Eye (tissue), 1 donor: ENCODE data around the gene GMPR.
"Not testable (repeated sequence)": the region's sequence is repeated elsewhere in the genome, so short reads cannot be mapped to it uniquely, and the experiment has no call there.

Source experiments
- DNase-seq: peaks from one replicate; pipeline ENCODE4 v3.0.0-alpha.2; 2015

The GMPR gene

DNA sequence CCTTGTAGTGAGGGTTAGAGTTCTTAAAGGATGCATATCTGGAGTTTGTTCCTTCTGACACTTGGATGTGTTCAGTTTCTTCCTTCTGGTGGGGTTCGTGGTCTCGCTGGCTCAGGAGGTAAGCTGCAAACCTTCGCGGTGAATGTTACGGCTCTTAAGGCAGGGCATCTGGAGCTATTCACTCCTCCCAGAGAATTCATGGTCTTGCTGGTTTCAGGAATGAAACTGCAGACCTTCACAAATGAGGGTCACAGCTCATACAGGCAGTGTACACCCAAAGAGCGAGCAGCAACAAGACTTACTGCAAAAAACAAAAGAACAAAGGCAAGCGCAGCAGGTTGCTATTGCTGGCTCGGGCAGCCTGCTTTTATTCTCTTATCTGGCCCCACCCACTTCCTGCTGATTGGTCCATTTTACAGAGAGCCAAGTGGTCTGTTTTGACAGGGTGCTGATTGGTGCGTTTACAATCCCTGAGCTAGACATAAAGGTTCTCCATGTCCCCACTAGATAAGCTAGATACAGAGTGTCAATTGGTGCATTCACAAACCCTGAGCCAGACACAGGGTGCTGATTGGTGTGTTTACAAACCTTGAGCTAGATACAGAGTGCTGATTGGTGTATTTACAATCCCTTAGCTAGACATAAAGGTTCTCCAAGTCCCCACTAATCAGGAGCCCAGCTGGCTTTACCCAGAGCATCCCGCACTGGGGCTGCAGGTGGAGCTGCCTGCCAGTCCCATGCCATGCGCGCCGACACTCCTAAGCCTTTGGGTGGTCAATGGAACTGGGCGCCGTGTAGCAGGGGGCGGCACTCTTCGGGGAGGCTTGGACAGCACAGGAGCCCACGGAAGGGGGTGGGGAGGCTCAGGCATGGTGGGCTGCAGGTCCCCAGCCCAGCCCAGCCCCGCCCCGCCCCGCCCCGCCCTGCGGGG, 12.0 kb upstream of the GMPR start:
- not testable (repeated sequence) for DNase-seq

DNA sequence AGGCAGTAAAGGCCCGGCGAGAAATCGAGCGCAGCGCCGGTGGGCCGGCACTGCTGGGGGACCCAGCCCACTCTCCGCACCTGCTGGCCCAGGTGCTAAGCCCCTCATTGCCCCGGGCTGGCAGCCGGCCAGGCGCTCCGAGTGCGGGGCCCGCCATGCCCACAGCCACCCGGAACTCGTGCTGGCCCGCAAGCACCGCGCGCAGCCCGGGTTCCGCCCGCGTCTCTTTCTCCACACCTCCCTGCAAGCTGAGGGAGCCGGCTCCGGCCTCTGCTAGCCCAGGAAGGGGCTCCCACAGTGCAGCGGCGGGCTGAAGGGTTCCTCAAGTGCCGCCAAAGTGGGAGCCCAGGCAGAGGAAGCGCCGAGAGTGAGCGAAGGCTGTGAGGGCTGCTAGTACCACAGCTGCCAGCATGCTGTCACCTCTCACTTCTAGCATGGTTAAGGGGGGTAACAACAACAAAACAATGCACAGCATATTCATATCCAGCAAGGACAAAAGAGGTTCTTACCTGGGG, 11.3 kb upstream of the GMPR start:
- DNase-seq: no peak

DNA sequence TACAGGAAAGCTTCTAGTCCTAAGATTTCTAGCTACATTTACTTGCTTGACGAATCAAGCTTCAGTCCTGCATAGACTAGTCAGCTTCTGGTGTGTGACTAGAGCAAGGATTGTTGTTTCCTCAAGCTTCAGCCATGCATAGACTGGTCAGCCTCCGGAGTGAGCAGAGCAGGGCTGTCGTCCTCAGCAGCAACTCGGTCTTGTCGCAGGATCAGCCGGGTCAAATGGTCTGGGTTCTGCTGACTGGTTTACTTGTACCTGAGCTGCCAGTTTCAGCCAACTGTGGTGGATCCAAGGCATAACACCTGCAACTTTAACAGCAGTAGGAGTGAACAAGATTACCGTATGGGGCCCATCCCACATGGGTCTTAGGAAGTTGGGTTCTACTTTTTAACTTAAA, 10.8 kb upstream of the GMPR start:
- DNase-seq: no peak

DNA sequence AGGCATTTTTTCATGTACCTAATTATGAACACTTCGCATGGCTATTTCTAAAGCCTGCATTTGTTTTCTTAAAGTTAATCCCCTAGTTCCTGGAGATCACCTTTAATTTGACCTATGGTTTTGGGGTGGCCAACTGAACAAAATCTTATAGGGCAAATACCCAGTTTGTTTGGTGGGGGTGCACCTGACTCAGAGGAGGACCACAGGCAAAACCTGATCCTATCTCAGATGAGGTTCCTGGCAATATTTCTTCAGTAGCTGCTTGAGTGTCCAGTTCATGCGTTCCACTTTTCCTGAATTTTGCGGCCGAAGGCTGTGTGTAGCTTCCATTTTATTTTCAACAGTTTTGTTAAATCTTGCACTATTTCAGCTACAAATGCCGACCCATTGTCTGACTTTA, 10.3 kb upstream of the GMPR start:
- DNase-seq: no peak

DNA sequence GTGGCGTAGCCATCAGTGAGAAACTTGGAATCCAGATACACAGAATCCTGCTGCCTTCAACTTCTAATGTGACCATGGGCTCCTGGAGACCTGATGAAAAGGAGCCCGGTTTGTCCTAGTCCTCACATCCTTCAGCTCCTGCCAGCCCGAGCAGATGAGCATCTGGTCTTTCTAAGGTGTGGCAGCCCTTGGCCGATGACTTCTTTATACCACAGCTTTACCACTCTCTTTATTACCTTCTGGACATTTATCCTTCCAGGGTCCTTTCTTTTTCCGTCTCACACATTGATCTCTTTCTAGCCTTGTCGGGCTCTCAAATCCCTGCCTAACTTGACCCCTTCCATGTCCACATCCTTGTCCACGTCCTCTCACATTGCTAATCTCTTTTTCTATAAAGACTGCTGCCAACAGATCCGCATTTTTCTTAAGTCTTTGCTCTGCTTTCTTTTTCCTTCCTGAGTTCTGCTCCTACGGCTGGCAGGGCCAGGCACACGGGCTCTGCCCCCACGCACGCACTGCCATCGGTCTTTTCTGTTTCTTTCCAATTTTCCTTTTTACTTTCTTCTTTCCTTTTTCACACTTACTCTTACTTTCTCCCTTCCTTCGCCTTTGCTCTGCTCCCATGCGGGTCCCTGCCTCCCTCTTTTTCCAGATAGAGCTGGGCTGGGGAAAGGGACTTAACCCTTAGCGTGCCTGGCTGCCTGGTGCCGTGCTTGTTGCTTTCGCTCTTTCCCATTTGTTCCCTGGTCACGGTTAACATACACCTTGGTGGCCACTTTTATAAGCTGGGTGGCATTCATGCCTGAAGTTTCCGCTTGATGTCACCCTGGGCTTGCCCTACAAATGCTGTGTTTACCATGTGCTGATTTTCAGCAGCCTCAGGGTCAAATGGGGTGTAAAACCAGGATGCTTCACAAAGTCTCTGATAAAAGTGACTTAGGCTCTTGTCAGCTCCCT, 9.4 kb upstream of the GMPR start:
- DNase-seq: no peak

DNA sequence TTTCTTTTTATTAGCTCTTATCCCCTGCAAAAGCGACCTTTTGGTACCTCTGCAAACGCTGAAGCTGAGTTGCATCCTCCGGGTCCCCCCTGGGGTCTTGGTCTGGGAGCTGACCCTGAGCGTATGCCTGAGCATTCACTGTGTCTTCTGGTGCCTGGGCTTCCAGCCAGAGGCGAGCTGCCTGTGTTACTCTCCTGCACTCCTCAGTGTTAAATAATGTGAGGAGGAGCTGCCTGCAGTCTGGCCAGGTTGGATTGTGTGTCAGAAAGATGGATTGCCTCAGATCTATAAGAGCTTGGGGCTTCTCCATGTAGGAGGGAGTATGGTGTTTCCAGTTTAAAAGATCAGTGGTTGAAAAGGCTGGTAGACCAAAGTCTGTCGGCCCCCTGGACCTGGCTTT, 8.7 kb upstream of the GMPR start:
- no peak for DNase-seq

DNA sequence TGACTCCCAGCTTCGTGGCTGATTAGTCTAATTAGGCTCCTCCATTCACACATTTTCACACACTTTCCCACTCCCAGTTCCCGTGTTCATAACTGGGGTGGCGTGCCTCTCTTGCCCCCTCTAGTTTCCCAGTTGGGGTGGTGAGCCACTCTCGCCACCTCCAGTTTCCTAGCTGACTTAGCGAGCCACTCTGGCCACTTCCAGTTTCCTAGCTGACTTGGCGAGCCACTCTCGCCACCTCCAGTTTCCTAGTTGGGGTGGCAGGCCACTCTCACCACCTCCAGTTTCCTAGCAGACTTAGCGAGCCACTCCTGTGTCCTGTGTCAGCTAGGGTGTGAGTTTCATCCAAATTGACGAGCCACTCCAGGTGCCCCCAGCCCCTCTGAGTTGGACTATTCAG, 7.4 kb upstream of the GMPR start:
- no peak for DNase-seq

DNA sequence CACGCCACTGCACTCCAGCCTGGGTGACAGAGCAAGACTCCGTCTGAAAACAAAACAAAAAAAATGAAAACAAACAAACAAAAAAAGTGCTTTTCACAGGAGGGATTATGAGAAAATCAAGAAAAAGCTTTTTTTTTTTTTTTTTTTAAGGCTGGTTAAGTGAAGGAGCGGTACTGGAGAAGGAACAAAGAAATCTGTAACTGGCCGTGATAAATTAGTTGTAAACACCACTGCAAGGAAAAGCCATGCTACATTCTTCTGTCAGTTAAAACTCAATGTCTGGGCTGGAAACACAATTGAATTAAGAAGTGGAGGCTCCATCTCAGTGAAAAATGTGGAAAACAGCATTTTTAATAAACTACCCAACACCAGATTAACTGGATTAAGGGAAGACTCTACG, 6.3 kb upstream of the GMPR start:
- no peak for DNase-seq

DNA sequence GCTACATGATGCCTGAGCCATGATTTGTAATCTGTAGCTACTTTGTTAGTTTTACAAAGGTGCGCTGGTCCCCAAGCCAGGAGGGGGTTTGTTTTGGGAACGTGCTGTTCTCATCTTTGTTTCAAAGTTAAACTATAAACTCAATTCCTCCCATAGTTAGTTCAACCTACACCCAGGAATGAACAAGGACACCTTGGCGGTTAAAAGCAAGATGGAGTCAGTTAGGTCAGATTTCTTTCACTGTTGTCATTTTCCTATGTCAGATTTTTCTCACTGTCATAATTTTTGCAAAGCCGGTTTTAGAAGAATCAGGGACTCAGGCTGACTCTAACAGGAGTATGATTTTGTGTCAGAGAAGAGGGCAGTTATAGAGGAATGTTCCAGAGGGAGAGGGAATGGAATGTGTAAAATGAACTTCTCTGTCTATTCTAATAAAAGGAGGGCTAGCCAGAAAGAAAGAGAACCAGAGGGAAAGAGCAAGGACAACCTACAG, 2.3 kb upstream of the GMPR start:
- DNase-seq: no peak

DNA sequence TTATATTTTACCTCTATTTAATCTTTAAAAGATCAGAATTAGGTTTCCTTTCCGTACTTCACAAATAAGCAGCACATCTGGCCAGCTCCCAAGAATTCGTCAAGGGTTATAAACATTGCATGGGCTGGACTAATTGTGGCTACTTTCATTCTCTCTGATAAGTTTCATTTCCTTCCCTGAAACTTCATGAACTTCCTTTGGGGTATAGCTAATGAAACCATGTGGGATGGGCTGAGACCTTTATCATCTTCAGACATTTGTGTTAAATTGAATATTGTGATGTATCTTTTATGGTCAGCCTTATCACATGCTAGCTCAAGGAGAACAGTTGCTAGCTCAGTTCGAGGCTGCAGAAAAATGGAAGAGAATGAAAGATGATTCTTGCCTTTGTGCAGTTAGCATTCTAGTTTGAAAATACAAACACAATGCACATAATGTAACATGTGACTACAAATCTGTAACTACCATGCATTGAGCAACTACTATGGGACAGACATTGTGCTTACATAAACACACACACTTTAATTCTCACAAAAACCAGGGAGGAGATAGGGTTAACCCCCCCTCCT, 1.7 kb upstream of the GMPR start:
- peak; percentile 56 for DNase-seq

DNA sequence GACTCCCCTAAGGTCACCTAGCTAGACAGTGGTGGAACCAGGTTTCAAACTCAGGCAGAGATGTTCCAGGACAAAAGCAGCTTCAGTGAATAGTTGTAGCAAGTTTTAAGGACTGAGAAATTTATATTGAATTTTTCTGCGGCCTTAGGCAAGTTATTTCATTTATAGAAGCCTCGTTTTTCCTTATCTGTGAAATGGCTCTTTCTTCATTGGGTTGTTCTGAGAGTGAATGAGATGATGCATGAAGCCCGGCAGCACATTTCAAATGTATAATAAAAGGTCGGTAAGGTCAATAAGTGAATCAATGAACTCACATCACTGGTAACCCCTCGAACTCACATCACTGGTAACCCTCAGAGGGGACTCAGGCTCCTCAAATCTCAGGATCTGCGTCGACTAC, 1.1 kb upstream of the GMPR start:
- no peak for DNase-seq

DNA sequence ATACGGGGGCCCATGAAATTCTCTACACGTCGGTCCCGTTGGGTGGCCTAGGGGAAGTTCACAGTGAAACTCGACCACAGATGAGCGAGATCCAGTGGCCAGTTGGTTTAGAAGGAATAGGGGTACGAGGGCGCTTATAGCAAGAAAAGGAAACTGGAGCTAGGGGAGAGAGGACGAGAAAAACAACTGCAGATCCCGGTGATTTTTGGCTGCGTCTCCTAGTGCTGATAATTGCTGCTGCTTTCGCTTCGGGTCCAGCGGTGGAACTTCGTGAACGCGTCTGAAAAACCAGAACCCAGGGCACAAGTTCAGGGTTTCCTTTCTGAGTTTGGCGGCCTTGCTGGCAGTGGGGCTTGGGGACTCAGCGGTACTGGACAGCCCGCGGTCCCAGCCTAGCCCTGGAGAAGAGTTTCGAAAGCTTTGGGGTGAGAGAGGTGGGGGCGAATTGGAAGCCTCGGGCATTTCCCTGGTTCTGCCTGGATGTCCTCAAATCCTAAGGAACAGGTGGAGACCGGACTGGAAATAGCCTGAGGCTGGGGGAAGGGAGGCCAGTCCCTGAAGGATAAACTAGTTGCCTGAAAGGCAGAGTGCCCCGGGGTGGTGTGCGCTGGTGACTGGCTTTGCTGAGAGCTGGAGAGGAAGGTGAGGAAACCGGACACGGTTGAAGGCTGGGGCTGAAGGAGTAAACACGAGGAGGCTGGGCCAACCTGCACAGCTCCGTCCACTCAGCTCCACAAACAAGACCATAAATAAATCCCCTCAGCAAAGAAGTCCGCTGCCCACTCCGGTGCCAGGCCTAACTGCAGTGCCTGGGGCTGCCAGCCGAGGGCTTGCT, 793 bp downstream of the GMPR start:
- DNase-seq: peak; percentile 75

DNA sequence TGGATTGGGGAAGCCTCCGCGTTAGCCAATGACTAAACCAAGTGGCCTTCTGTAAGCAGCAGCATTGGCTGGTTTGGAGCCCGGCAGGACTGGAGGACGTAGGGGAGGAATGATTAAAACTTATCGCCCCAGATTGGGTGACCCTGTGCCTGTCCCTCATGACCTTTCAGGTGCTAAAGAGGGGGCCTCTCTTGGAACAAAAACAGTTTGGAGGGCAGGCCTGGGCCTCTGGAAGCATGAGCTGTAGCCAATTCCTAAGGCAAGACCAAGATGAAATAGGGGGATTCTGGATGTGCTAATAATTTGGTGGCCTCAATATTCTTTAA, 1.4 kb downstream of the GMPR start:
- DNase-seq: no peak

DNA sequence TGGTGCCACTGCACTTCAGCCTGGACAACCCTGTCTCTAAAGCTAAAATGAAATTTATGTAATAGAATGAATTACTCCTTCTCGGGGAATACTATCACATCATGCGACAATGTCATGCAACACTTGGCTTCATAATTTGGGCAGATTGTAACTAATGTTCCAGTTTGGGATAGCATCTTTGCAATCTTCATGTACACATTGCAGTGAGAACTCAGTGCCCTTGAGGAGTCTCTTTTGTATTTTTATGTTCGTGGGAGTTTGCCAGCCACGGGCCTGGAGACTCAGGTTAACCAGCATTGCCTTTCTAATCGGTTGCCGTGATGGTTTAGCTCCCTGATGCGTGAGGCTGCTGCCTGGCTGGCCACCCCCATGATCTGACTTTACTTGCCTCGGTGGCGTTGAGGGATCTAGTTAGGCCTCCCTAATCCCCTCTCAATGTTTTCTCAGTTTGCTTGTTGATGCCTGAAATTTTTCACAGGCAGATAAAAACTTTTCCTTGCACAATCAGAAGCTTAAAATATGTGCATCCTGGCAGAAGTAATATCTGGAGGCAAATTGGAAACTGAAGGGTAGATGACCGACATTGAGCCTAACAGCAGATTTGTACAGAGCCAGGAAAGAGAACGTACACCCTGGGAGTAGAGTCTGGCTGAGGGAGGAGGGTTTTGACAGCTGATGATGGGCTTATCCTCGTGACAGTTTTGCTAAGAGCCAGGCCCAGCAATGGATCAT, 2.4 kb downstream of the GMPR start:
- peak; percentile 57 for DNase-seq

DNA sequence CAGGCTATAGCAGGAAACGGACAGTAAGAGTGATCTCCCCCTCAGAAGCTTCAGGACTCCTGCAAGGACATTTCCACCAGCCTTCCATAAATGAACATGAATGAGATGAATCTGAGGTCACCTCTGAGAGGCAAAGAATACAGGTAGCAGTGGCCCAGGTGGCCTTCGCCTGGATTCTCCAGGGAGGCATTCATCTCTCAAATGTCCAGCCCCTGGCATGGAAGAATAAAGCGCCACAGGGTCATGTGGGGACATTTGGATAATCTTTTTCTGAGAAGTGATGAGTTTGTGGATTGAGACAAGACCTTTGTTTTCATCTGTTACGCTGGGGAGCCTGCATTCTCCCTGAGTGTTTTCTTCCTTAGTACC, 2.9 kb downstream of the GMPR start:
- DNase-seq: no peak

DNA sequence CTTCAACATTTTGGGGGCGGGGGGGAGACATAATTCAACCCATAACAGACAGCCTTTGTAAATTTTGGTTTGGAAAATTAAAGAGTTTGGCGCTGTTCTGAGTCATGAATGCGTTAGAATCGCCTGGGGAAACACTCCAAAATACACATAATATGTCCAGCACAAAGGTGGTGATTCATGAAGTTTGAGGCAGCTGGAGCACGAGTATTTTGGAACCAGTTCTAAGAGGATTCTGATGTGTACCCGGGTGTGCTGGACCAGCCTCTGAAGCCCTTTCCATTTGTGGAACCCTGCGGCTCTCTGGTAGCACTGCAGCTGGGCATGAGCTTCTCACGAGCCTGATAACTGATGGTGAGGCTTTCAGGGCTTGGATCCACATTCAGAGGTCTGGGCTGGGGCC, 4.7 kb downstream of the GMPR start:
- no peak for DNase-seq

DNA sequence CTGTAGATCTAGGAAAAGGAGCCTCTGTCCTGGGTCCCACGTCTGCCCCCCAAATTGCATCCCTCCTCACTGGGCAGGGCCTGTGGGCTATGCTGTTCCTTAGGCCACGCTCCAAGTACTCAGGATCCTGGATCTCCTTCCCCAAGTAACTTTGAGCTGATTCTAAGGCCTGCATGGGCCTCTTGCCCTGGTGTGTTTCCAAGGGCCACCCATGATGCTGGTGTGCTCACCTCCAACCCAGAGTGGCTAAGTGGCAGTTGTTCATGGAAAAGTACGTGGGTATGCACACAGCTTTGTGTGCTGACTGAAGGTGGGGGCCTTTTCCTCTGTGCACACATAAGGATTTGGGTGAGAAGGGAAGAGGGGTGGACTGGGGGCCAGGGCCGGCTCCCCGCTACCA, 5.3 kb downstream of the GMPR start:
- no peak for DNase-seq

DNA sequence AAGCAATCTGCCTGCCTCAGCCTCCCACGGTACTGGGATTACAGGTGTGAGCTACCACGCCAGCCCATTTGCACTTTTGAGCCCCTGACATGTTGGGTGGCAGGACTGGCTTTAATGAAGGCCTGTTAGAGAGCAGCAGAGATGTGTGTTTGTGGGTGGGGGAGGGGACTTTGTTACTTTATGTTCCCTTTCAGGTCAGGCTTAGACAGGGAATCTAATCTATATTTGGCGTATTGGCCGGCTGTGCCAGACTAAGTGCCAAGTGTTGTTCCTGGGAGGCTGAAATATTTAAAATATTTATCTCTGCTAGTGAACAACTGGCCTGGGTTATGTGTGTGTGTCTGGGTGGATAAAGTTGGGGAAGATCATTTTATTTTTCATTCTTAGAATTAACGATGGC, 6.1 kb downstream of the GMPR start:
- no peak for DNase-seq

DNA sequence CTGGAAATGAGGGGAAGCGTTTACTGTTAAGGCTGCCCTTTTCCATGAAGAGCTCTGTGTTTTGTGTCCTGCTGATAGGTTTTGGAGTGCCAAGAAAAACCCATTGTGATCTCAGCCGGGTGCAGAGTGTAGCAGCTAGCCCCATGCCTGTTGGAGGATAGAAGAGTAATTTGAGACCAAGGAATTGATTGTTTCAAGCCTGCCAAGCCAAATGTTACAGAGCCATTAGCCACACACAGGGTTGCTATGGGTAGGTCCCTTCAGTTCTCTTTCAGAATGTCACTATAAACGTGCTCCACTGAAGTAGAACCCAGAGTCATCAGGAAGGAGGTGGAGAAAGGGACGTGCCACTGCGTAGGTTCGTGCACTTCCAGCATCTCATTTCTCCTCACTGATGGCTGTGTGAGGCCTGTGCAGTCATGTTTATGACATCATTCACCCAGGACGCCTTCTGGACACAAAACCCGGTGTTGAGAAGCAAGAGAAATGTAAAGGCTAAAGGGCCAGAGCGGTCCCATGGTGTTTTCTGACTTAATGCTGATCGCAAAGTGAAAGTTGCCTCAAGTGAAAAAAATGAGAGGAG, 6.6 kb downstream of the GMPR start:
- DNase-seq: peak; percentile 33

DNA sequence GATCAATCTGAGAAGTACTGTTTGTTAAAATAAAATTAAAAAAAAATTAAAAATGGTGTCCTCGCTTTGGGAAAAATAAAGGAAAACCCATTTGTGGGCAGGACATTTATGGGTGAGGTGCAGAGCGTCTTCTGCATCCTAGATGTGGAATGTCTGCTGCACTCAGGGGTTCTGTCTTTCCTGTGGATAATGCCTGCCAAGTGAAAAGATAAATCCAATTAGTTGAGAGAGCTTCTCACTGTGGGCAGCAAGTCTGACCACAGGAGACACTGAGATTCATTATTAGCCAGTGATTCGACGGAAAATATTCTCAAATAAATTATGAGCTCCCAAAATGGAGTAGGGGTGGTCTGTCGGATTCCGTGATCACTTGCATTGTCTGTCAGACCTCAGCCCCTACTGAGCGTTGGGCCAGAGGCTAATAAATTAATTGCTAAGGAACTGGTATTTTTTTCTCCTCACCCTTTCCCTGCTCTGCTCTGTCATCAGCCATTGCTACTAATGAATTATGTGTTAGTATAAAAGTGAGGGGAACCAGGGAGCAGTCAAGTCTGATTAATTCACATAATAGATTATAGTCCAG, 10.0 kb downstream of the GMPR start:
- peak; percentile 51 for DNase-seq

DNA sequence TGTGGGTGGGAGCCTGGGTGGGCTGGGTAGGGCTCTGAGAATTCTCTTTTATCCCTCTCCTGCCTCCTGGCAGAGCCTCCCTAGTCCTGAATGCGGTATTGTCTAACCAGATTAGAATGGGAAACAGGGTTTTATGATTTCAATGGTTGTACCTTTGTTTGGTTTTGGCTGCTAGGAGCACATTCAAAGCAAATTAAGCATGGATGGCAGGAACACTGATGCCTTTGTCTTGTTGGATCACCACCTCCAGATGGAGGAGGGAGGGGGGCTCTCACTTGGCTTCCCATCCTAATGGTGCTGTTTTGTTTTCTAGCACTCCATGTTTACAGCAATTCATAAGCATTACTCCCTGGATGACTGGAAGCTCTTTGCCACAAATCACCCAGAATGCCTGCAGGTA, 11.6 kb downstream of the GMPR start:
- DNase-seq: peak; percentile 65
